Measurements from ENCODE around the gene PLAC9.
A peak's percentile ranks its signal among the peaks of the same experiment; 100 is the strongest.
"Not testable (repeated sequence)": the region's sequence is repeated elsewhere in the genome, so short reads cannot be mapped to it uniquely, and the experiment has no call there.

Gene PLAC9

DNA sequence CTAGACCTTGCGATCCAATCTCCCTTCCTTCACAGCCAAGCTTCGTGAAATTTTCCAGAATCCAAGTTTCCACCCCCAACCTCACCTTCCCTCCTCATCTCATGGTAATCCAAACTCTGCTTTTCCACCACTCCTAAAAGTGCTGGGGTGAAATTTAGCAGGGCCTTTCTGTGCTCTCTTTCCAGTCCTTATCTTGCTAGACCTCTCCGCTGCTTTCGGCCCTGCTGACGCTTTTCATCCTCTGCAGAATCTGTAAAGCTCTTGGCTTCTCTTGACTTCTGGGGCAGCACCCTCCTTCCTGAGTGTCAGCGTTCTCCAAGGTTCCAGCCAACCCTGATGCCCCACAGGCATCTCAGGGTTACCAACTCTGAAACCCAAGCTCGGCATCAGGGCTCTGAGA is 7.7 kb downstream of the PLAC9 start:
- Histone ChIP-seq H3K27ac (ENCODE audit: low read depth, low read length) (no peak overlapping the region), H3K4me1 (ENCODE audit: control insufficient read depth, insufficient read depth, low read length, unreplicated experiment) (peaks cover 25% of the 10 kb centered on the region), H3K4me3 (ENCODE audit: low read depth, low read length) (no peak overlapping the region), H2AFZ (ENCODE audit: low read length, unreplicated experiment) (no peak overlapping the region), H3K79me2 (ENCODE audit: control insufficient read depth, insufficient read depth, low read length, unreplicated experiment) (peaks cover 4% of the 10 kb centered on the region), H3K27me3 (ENCODE audit: insufficient read depth, low read length) (no peaks in the 10 kb centered on the region), H3K36me3 (ENCODE audit: insufficient read depth, low read length) (no peaks in the 10 kb centered on the region)

DNA sequence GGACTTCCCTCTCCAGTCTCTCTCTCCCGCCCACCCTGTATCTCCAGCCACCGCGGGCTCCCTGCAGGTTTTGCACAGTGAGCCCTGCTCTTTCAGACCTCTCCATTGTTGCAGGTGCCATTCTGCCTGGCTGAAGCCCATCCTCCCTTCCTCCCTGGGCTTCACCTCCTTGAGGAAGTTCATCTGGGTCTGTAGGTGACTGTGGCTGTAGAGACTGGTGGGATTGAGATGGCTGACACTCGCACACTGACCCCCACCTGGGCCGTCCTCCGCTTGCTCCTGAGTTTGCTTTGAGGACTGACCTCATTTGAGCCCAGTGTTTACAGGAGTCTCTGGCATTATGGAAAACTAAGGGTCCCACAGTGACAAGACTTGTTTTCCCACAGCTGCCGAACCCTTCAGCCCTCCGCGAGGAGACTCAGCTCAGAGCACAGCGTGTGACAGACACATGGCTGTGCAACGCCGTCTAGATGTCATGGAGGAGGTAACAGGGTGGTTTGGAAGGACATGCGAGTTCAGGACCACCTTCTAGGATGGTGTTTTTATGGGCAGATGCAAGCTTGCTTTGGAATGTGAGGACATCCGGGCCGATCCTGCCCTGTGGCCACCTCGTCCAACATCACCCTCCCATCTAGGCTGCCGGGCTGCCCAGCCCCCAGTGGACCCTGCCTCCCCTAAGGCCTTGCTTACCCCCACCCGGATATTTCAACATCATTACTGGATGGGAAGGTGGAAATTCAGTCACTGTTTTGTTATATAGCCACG is 9.3 kb downstream of the PLAC9 start:
- H2AFZ ChIP-seq (ENCODE audit: low read length, unreplicated experiment) = no peak overlapping the region
- H3K4me3 ChIP-seq (ENCODE audit: low read depth, low read length) = no peak overlapping the region
- H3K79me2 ChIP-seq (ENCODE audit: control insufficient read depth, insufficient read depth, low read length, unreplicated experiment) = peaks cover 4% of the 10 kb centered on the region
- H3K36me3 ChIP-seq (ENCODE audit: insufficient read depth, low read length) = no peaks in the 10 kb centered on the region
- H3K4me1 ChIP-seq (ENCODE audit: control insufficient read depth, insufficient read depth, low read length, unreplicated experiment) = peaks cover 26% of the 10 kb centered on the region
- H3K27me3 ChIP-seq (ENCODE audit: insufficient read depth, low read length) = no peaks in the 10 kb centered on the region
- H3K27ac ChIP-seq (ENCODE audit: low read depth, low read length) = no peak overlapping the region

DNA sequence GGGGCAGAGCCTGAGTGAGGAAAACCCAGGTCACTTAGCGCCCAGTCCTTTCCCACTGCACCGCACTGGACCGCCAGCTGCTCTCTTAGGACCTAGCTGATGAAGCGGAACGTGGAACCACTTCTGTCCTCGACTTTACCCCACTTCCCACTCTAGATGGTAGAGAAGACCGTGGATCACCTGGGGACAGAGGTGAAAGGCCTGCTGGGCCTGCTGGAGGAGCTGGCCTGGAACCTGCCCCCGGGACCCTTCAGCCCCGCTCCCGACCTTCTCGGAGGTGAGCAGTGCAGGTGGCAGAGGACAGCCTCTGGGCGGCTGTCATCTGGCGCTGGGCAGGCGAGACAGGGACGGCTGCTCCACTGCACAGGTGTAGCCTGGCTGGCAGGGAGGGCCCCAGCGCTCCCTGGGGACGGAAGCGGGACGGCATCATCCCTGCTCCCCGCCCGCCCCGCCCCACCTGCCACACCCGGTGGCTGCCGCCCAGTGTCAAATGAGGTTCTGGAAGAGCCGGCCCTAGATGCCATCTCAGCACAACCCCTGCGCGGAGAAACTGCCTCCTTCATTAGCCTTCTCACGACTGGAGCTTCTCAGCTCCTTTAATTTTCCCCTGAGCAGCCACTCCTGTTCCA is 11.7 kb downstream of the PLAC9 start:
- Histone ChIP-seq H3K27ac (ENCODE audit: low read depth, low read length) (no peak overlapping the region), H3K36me3 (ENCODE audit: insufficient read depth, low read length) (peaks cover 8% of the 10 kb centered on the region; the same call in 1 of the 2 replicates), H3K4me1 (ENCODE audit: control insufficient read depth, insufficient read depth, low read length, unreplicated experiment) (peaks cover 14% of the 10 kb centered on the region), H3K27me3 (ENCODE audit: insufficient read depth, low read length) (no peaks in the 10 kb centered on the region), H2AFZ (ENCODE audit: low read length, unreplicated experiment) (no peak overlapping the region), H3K79me2 (ENCODE audit: control insufficient read depth, insufficient read depth, low read length, unreplicated experiment) (no peaks in the 10 kb centered on the region), H3K4me3 (ENCODE audit: low read depth, low read length) (no peak overlapping the region)

DNA sequence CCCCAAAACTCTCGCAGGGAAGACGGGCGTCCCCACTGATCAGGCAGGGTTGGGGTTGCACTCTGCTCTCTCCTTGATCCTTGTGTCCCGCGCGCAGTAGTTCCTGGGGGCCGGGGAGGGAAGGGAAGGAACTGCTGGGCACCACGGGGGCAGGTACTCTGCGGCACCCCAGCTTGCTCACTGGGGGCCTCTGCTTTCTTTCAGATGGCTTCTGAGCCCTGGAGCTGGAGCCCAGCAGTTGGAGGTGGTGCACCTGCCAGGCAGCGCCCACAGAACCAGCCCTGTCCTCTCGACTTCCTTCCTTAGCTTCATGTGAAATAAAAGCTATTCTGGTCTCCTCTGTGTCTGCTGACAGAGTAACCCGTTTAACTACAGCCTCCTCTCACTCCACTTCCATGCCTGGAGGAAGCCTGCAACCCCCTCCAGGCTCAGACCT is 12.2 kb downstream of the PLAC9 start:
- Histone ChIP-seq H3K4me3 (ENCODE audit: low read depth, low read length) (no peak overlapping the region), H3K27ac (ENCODE audit: low read depth, low read length) (peak overlapping the region; percentile 76; the same call in 1 of the 2 replicates), H3K36me3 (ENCODE audit: insufficient read depth, low read length) (peaks cover 13% of the 10 kb centered on the region; the same call in 1 of the 2 replicates), H3K79me2 (ENCODE audit: control insufficient read depth, insufficient read depth, low read length, unreplicated experiment) (no peaks in the 10 kb centered on the region), H3K27me3 (ENCODE audit: insufficient read depth, low read length) (no peaks in the 10 kb centered on the region), H3K4me1 (ENCODE audit: control insufficient read depth, insufficient read depth, low read length, unreplicated experiment) (peaks cover 14% of the 10 kb centered on the region), H2AFZ (ENCODE audit: low read length, unreplicated experiment) (no peak overlapping the region)

DNA sequence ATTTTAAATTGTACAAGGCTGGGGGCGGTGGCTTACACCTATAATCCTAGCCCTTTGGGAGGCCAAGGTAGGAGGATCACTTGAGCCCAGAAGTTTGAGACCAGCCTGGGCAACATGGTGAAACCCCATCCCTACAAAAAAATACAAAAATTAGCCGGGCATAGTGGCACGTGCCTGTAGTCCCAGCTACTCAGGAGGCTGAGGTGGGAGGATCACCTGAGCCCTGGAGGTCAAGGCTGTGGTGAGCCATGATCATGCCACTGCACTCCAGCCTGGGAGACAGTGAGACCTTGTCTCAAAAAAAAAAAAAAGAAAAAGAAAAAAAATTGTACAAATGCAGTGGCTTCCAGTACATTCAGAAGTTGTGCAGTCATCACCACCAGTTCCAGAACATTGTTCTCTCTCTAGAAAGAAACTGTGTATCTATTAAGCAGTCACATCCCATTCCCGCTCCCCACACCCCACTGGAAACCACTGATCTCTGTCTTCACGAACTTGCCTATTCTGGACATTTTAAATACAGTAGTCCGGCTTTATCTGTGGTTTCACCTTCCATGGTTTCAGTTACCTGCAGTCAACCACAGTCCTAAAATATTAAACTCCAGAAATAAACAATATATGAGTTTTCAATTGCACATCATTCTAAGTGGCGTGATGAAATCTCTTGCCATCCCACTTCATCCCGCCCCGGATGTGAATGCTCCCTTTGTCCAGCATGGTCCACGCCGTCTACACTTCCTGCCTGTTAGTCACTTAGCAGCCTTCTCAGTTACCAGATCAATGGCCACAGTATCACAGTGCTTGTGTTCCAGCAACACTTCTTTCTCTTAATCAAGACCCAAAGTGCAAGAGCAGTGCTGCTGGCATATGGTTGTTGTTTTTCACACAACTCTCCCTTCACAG is 13.1 kb downstream of the PLAC9 start:
- not testable (repeated sequence) for H3K79me2 ChIP-seq (ENCODE audit: control insufficient read depth, insufficient read depth, low read length, unreplicated experiment); H3K4me3 ChIP-seq (ENCODE audit: low read depth, low read length); H2AFZ ChIP-seq (ENCODE audit: low read length, unreplicated experiment); H3K27me3 ChIP-seq (ENCODE audit: insufficient read depth, low read length)
- peaks cover 14% of the 10 kb centered on the region for H3K4me1 ChIP-seq (ENCODE audit: control insufficient read depth, insufficient read depth, low read length, unreplicated experiment)
- peaks cover 22% of the 10 kb centered on the region; the same call in 1 of the 2 replicates for H3K36me3 ChIP-seq (ENCODE audit: insufficient read depth, low read length)
- peak overlapping the region; percentile 76 for H3K27ac ChIP-seq (ENCODE audit: low read depth, low read length)

DNA sequence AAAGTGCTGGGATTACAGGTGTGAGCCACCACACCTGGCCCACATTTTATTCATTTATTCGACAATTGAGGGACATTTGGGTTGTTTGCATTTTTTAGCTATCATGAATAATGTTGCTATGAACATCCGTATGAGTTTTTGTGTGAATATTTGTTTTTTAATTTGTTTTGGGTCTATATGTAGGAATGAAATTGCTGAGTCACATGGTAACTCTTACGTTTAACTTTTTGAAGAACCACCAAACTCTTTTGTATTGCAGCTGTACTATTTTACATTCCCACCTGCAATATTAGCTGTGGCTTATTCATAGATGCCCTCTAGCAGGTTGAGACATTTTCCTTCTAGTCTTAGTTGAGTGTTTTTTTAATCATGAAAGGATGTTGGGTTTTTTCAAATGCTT is 14.4 kb downstream of the PLAC9 start:
- Histone ChIP-seq H3K4me3 (ENCODE audit: low read depth, low read length) (no peak overlapping the region), H3K4me1 (ENCODE audit: control insufficient read depth, insufficient read depth, low read length, unreplicated experiment) (peaks cover 14% of the 10 kb centered on the region), H2AFZ (ENCODE audit: low read length, unreplicated experiment) (no peak overlapping the region), H3K79me2 (ENCODE audit: control insufficient read depth, insufficient read depth, low read length, unreplicated experiment) (no peaks in the 10 kb centered on the region), H3K36me3 (ENCODE audit: insufficient read depth, low read length) (peaks cover 29% of the 10 kb centered on the region; the same call in 1 of the 2 replicates), H3K27me3 (ENCODE audit: insufficient read depth, low read length) (no peaks in the 10 kb centered on the region), H3K27ac (ENCODE audit: low read depth, low read length) (no peak overlapping the region)

DNA sequence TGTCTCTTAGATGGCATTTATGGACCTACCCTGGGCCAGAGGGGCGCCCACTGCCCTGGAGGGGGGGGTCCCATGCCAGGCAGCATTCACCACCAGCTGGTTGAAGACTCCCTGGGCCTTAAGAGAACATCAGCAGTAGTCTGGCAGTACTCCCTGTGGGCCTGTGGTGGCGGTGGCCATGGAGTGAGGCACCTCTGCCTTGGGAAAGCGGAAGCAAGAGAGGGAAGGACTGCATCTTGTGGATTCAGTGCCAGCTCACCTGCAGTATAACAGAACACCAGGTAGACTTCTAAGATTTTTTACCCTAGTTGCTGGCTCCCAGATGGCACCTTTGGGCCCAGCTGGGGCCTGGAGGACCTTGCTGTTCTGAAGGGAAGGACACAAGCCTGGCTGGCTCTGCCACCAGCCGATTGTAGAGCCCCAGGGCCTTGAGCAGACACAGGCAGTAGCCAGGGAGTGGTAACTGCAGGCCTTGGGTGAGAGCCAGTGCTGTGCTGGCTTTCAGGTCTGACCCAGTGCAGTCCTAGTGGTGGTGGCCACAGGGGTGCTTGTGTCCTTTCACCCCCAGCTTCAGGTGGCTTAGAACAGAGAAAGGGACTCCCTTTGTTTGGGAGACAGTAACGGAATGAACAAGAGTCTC is 15.8 kb downstream of the PLAC9 start:
- H3K79me2 ChIP-seq (ENCODE audit: control insufficient read depth, insufficient read depth, low read length, unreplicated experiment) = no peaks in the 10 kb centered on the region
- H3K27ac ChIP-seq (ENCODE audit: low read depth, low read length) = no peak overlapping the region
- peaks cover 35% of the 10 kb centered on the region; the same call in 1 of the 2 replicates for H3K36me3 ChIP-seq (ENCODE audit: insufficient read depth, low read length)
- no peak overlapping the region for H2AFZ ChIP-seq (ENCODE audit: low read length, unreplicated experiment)
- H3K4me3 ChIP-seq (ENCODE audit: low read depth, low read length) = no peak overlapping the region
- no peaks in the 10 kb centered on the region for H3K27me3 ChIP-seq (ENCODE audit: insufficient read depth, low read length)
- H3K4me1 ChIP-seq (ENCODE audit: control insufficient read depth, insufficient read depth, low read length, unreplicated experiment) = peaks cover 14% of the 10 kb centered on the region

DNA sequence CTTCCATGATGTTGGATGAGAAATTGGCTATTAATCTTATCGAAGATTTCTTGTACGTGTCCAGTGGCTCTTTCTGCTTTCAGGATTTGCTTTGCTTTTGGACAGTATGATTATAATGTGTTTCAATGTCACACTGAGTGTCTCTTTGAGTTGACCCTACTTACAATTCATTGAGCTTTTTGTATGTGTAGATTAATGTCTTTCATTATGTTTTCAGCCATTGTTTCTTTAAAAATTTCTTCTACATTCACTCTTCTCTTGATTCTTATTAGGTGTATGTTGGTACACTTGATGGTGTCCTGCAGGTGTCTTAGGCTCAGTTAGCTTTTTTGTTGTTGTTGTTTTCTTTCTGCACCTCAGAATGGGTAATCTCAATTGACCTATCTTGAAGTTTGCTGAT is 16.6 kb downstream of the PLAC9 start:
- peaks cover 38% of the 10 kb centered on the region; the same call in 1 of the 2 replicates for H3K36me3 ChIP-seq (ENCODE audit: insufficient read depth, low read length)
- H3K4me1 ChIP-seq (ENCODE audit: control insufficient read depth, insufficient read depth, low read length, unreplicated experiment) = peaks cover 14% of the 10 kb centered on the region
- no peak overlapping the region for H2AFZ ChIP-seq (ENCODE audit: low read length, unreplicated experiment)
- no peaks in the 10 kb centered on the region for H3K79me2 ChIP-seq (ENCODE audit: control insufficient read depth, insufficient read depth, low read length, unreplicated experiment)
- no peak overlapping the region for H3K27ac ChIP-seq (ENCODE audit: low read depth, low read length)
- H3K27me3 ChIP-seq (ENCODE audit: insufficient read depth, low read length) = no peaks in the 10 kb centered on the region
- H3K4me3 ChIP-seq (ENCODE audit: low read depth, low read length) = no peak overlapping the region

DNA sequence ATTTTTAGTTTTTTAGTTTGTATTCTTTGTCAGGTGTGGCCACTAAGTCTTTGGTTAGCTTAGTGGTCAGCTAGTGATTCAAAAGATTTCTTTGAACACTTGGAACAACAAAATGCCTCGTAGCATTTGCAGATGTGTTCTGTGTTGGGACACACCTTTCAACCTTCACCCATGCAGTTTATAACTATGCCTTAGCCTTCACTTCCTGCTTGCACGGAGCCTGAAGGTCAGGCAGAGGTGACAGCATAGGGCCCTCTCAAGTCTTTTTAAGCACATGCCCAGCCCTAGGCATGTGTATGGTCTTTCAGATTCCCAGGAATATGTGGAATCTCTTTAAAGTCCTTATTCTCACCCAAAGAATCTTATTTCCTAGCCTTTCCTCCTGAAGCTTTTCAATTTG is 17.6 kb downstream of the PLAC9 start:
- Histone ChIP-seq H3K79me2 (ENCODE audit: control insufficient read depth, insufficient read depth, low read length, unreplicated experiment) (no peaks in the 10 kb centered on the region), H3K4me1 (ENCODE audit: control insufficient read depth, insufficient read depth, low read length, unreplicated experiment) (peaks cover 22% of the 10 kb centered on the region), H3K36me3 (ENCODE audit: insufficient read depth, low read length) (peaks cover 38% of the 10 kb centered on the region; the same call in 1 of the 2 replicates), H2AFZ (ENCODE audit: low read length, unreplicated experiment) (no peak overlapping the region), H3K27ac (ENCODE audit: low read depth, low read length) (no peak overlapping the region), H3K27me3 (ENCODE audit: insufficient read depth, low read length) (no peaks in the 10 kb centered on the region), H3K4me3 (ENCODE audit: low read depth, low read length) (no peak overlapping the region)

DNA sequence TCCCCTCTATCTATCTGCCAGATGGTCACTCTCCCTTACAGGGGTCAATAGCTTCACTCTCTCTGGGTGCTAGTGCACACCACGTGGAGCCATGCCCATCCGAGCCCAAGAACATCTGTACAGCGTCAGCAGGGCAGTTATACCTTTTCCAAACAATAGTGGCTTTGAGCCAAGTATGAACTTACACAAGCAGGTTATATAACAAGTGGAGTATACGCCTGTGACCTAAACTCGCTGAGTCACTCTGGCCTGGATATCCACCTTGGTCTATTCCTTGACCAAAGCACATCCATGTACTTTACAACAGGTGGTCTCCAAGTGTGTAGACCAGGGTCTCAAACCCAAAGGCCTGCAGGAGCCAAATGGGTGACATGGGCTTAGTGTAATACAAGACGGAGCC is 20.3 kb downstream of the PLAC9 start:
- no peaks in the 10 kb centered on the region for H3K27me3 ChIP-seq (ENCODE audit: insufficient read depth, low read length)
- no peaks in the 10 kb centered on the region for H3K79me2 ChIP-seq (ENCODE audit: control insufficient read depth, insufficient read depth, low read length, unreplicated experiment)
- H3K36me3 ChIP-seq (ENCODE audit: insufficient read depth, low read length) = peaks cover 51% of the 10 kb centered on the region; the same call in 1 of the 2 replicates

More for the DNA sequence above, 20.3 kb downstream of the PLAC9 start:
- Histone ChIP-seq H3K4me1 (ENCODE audit: control insufficient read depth, insufficient read depth, low read length, unreplicated experiment) (peaks cover 26% of the 10 kb centered on the region), H2AFZ (ENCODE audit: low read length, unreplicated experiment) (no peak overlapping the region), H3K27ac (ENCODE audit: low read depth, low read length) (no peak overlapping the region), H3K4me3 (ENCODE audit: low read depth, low read length) (no peak overlapping the region)
